ENCODE measurements around the gene KIAA1755.
"Not testable (repeated sequence)": the region's sequence is repeated elsewhere in the genome, so short reads cannot be mapped to it uniquely, and the experiment has no call there.

KIAA1755 gene

GRCh38 chr20:38261054-38261390 is 487 bp upstream of the KIAA1755 start:
- TF ChIP-seq, protein P1, sequence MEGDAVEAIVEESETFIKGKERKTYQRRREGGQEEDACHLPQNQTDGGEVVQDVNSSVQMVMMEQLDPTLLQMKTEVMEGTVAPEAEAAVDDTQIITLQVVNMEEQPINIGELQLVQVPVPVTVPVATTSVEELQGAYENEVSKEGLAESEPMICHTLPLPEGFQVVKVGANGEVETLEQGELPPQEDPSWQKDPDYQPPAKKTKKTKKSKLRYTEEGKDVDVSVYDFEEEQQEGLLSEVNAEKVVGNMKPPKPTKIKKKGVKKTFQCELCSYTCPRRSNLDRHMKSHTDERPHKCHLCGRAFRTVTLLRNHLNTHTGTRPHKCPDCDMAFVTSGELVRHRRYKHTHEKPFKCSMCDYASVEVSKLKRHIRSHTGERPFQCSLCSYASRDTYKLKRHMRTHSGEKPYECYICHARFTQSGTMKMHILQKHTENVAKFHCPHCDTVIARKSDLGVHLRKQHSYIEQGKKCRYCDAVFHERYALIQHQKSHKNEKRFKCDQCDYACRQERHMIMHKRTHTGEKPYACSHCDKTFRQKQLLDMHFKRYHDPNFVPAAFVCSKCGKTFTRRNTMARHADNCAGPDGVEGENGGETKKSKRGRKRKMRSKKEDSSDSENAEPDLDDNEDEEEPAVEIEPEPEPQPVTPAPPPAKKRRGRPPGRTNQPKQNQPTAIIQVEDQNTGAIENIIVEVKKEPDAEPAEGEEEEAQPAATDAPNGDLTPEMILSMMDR (IDR thresholded peaks at IDR 0.05), result no peak
- TF ChIP-seq ZFX (IDR thresholded peaks at IDR 0.05; ENCODE audit: borderline replicate concordance), result no peak
- H3K27ac ChIP-seq, result no peak overlapping the region

- TF ChIP-seq ZFX (IDR thresholded peaks at IDR 0.05; ENCODE audit: borderline replicate concordance), result no peak
- TF ChIP-seq, protein P1 (IDR thresholded peaks at IDR 0.05), result no peak
- H3K27ac ChIP-seq, result no peak overlapping the region
Observed at GRCh38 chr20:38260025-38260377, 534 bp downstream of the KIAA1755 start.

GRCh38 chr20:38258545-38259215 is 1.9 kb downstream of the KIAA1755 start:
- no peak for TF ChIP-seq ZFX (IDR thresholded peaks at IDR 0.05; ENCODE audit: borderline replicate concordance)
- TF ChIP-seq, protein P1 (IDR thresholded peaks at IDR 0.05), result no peak
- H3K27ac ChIP-seq, result no peak overlapping the region

DNA sequence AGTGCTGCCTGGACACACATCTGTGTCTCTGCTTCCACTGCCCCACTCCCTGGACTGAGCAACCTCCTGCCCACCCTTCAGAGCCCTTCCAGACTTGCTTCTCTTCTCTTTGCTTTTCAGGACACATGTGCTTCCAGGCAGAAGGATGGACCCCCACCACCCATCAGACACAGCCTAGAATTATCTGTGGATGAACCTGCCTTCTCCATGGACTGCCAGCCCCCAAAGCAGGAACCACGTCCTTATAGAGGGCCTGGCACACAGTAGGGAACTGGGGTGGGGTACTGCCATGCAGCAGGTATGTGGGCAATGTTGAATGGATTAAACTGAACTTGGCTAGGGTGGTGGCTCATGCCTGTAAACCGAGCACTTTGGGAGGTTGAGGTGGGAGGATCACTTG is 3.6 kb downstream of the KIAA1755 start:
- no peak overlapping the region for H3K27ac ChIP-seq
- no peak for TF ChIP-seq ZFX (IDR thresholded peaks at IDR 0.05; ENCODE audit: borderline replicate concordance)
- TF ChIP-seq, protein P1 (IDR thresholded peaks at IDR 0.05), result no peak

DNA sequence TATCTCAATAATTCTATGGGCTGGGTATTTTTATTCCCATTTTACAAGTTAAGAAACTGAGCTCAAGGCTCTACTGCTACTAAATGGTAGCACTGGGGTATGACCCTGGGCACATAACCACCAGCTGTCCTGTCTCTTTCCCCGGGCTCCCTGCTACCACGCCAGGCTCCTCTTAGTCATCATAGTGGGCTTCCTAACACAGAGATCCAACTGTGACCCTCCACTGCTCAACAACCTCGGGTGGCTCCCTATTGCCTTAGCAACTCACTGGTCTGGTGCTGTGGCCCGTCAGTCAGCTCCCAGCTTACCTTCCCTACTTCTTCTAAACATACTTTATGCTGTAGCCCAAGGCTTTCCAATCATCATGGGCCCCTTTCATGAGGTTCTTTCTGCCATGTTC is 4.5 kb downstream of the KIAA1755 start:
- H3K27ac ChIP-seq, result no peak overlapping the region
- no peak for TF ChIP-seq ZFX (IDR thresholded peaks at IDR 0.05; ENCODE audit: borderline replicate concordance)
- TF ChIP-seq, protein P1 (IDR thresholded peaks at IDR 0.05), result no peak

GRCh38 chr20:38255393-38255792 is 5.1 kb downstream of the KIAA1755 start:
- H3K27ac ChIP-seq, result no peak overlapping the region
- TF ChIP-seq ZFX (IDR thresholded peaks at IDR 0.05; ENCODE audit: borderline replicate concordance), result no peak
- TF ChIP-seq, protein P1 (IDR thresholded peaks at IDR 0.05), result no peak

GRCh38 chr20:38254621-38255020 is 5.9 kb downstream of the KIAA1755 start:
- H3K27ac ChIP-seq, result not testable (repeated sequence)

DNA sequence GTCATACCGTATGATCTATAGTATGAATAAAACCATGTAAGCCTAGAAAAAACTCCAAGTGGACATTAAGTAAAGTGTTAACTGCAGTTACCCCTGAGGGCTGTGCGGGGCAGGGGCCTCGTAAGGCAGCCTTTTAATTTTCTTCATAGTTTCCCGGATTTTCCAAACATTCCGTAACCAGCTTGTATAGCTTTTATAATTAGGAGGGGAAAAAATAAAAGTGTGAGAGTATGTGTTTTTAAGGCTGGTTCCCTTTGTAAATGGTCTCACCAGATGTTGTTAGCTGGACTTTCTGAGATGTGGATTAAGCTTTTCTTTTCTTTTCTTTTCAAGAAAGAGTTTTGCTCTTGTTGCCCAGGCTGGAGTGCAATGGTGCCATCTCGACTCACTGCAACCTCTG is 7.0 kb downstream of the KIAA1755 start:
- H3K27ac ChIP-seq, result no peak overlapping the region
- TF ChIP-seq ZFX (IDR thresholded peaks at IDR 0.05; ENCODE audit: borderline replicate concordance), result no peak
- TF ChIP-seq, protein P1 (IDR thresholded peaks at IDR 0.05), result no peak
